Head of caudate nucleus (tissue), 42 donors: Measurements from ENCODE around the gene CTSW.
A peak's percentile ranks its signal among the peaks of the same experiment; 100 is the strongest.

Experiments
- DNase-seq, 42 donors: peaks; one replicate each; pipeline versions ENCODE4 v3.0.0 to v3.0.0-alpha.2; 2020 to 2021; ENCODE audit warnings: mixed read lengths in 7 of 42
- intact Hi-C: fragments of 100-400 bp; cut with DNase I; formaldehyde crosslinking; loops from one replicate; pipeline ENCODE4 v1.15.0; 2022

Gene CTSW

GRCh38 chr11:65892661-65893317 is 13.2 kb downstream of the CTSW start:
- intact Hi-C loops: loop anchor here (5.0 kb wide), 1 partner anchor 35 kb away; the partner anchor contains the start of gene CFL1

DNA sequence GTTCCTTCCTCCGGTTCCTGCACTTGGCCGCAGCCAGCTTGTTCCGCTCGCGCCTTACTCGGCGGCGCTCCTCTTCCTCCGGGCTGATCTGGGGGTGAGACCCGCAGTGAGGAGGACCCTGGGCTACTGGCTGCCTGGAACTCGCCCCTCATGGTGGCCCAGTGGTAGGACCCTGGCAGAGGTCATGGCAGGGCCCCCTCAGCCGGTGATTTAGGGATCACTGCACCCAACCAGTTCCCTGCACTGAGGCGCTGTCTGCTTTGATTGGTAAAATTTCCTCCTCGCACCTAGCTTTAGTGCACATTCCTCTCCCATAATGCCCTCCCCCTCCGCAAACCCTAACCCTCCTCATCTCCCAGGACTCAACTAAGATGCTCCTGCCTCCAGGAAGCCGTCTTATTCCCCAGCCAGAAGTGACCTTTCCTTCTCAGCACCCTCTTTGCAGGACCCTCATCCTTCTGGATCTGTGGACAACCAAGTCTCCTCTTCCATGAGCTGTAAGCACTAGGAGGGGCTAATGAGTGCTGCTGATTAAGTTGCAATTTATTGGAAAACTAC is 14.5 kb downstream of the CTSW start:
- peak in 6 of 42 donors; percentile 25 to 58 (median 46) for DNase-seq
- intact Hi-C loops: loop anchor here (5.0 kb wide), 1 partner anchor 37 kb away; the partner anchor contains the start of gene CFL1

More at GRCh38 chr11:65892661-65893317, 13.2 kb downstream of the CTSW start:
- peak in 2 of 42 donors; percentile 5 to 40 for DNase-seq

GRCh38 chr11:65895482-65895981 is 15.9 kb downstream of the CTSW start:
- intact Hi-C loops: no loop called here
- no peak for DNase-seq

DNA sequence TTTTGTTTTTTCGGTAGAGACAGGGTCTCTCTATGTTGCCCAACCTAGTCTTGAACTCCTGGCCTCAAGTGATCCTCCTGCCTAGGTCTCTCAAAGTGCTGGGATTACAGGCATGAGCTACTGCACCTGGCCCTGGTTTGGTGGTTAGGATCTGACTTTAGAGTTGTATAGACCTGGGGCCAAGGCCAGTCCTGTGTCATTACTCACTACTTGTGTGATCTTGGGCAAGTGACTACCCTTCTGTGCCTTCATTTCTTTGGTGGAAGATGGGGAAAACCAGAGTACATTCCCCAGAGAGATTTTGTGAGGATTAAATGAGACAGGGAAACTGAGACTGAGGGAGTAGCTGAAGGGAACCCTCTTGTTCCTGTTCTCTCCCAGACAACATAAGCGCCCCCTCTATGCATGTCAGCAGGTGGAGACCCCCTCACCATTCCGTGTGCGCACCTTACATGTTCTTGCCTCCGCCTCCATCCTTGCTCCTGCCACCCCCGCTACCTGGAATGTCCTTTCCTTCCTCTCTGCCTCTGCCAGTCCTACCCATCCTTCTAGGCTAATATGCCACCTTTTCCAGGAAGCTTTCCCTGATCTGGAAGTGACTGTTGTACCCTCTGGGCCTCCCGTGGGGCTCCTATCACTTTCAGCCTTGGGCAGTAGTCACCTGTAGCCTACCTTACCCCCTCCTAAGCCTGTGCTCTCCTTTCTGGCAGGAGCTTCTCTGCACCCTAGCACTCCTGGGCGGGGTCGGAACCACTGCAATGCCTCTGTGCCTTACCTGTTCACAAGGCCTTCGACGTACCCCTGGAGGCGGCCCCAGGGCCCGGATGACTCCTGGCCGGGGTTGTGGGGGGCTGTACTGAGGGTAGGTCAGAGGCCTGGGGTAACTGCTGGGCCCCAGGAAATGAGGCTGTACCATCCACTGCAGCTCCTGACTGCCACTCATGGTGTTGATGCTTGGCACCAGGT is 16.7 kb downstream of the CTSW start:
- no peak for DNase-seq
- intact Hi-C loops: no loop called here

GRCh38 chr11:65897020-65897471 is 17.4 kb downstream of the CTSW start:
- no peak for DNase-seq
- intact Hi-C loops: no loop called here

DNA sequence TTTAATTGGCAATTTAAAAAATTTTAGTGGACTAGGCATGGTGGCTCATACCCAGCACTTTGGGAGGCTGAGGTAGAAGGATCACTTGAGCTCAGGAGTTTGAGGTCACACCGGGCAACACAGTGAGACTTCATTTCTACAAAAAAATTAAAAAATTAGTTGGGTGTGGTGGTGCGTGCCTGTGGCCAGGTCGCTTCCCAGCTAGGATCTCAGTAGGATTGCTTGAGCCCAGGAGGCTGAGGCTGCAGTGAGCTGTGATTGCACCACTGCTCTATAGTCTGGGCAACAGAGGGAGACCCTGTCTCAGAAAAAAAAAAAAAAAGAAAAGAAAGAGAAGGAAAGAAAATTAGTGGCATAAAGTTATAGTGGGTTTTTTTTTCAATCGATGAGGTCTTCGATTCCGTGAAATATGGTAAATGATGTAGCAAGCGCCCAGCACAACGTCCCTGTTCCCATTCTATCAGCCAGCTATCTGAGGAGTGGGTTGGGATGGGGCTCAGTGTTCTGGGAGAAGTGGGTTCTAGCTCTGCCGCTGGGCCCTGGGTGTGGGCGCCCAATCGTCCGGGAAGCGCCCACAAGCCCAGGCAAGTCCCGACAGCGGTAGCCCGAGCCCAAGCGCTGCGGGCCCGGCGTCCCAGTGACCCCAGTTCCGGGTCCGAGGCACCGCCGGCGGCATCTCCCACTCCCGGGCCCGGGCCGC is 19.2 kb downstream of the CTSW start:
- intact Hi-C loops: no loop called here
- no peak for DNase-seq

DNA sequence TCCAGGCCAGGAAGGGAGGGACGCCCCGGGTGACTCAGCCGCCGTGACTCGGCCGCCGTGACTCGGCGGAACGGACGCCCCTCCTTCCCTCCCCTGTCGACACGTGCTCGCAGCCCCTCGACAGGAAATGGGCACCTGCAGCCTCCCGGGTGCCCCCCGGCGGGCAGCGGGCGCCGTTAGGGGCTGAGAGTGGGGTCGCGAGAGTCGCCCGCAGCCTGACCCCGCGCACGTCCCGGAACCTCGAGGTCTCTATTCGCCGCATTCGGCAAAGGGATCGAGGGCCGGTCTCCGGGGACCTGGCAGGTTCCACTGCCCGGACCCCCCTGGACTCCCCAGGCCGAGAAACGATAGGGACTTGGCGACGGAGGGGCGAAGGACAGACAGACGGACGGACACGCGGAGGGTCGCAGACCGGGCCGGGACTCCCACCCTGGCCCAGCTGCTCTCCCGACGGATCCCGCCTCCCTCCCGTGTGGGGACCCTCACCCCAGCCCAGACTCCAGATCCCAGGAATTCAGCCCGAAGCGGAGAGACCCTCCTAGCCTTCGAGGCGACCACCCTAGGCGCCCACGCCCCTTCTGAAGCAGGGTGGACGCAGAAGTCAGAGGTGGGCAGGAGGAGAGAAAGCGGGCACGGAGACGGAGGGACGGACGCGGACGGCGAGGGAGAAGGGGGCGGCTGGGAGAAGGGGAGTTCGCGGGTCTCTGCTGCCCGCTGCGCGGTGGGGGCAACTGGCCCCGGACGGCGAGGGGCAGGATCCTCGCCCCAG is 19.9 kb downstream of the CTSW start:
- intact Hi-C loops: no loop called here
- DNase-seq: peak in 1 of 42 donors; percentile 55

GRCh38 chr11:65900125-65900898 is 20.7 kb downstream of the CTSW start, which contains the start of gene FOSL1:
TSS of gene FOSL1 (minus strand) at chr11:65900388. CDS start at chr11:65900339, 49 bp downstream.
- intact Hi-C loops: no loop called here
- peak in 41 of 42 donors; percentile 59 to 91 (median 78) for DNase-seq

DNA sequence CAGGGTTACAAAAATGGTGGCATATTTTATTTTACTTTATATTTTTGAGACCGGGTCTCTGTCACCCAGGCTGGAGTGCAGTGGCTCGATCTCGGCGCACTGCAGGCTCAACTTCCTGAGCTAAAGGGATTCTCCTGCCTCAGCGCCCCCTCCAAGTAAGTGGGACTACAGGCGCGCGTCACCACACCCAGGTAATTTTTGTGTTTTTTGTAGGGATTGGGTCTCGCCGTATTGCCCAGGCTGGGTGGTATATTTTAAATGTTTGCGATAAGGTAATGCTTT is 21.2 kb downstream of the CTSW start:
- intact Hi-C loops: no loop called here
- no peak for DNase-seq

GRCh38 chr11:65903068-65903481 is 23.4 kb downstream of the CTSW start:
- no peak for DNase-seq
- intact Hi-C loops: no loop called here

GRCh38 chr11:65903715-65904114 is 24.1 kb downstream of the CTSW start:
- intact Hi-C loops: no loop called here
- DNase-seq: no peak

DNA sequence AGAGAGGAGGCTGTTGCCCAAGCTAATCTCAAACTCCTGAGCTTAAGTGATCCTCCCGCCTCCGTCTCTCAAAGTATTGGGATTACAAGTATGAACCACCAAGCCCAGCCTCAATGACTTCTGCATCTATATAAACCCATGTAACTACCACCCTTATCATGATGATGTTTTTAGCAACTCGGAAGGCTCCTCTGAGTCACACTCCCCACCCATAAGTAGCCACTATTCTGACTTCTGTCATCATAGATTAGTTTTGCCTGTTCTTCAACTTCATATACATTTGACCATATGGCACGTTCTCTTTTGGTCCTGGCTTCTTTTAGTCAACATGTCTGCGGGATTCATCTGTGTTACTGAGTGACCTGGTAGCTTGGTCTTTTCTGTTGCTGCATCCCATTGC is 27.0 kb downstream of the CTSW start:
- no peak for DNase-seq
- intact Hi-C loops: no loop called here

DNA sequence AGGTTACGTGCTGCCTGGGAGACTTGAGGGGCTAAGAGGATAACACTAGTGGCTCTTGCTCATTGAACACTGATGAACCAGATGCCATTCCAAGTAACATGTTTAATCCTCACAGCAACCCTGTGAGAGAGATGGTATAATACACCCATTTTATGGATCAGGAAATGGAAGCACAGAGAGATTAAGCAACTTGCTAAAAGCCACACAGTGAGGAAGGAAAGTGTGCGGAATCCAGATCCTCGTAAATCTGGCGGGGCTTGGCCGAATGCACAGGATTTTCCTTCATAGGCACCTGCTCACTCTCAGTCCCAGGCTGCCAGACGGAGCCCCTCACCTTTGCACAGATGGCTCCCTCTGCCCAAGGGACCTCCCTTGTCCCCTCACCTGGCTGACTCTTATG is 28.2 kb downstream of the CTSW start:
- intact Hi-C loops: no loop called here
- no peak for DNase-seq

- intact Hi-C loops: no loop called here
- no peak for DNase-seq
These were observed 32.3 kb downstream of the CTSW start for GRCh38 chr11:65911682-65912568.

GRCh38 chr11:65912845-65913244 is 33.2 kb downstream of the CTSW start:
- intact Hi-C loops: no loop called here
- no peak for DNase-seq

- DNase-seq: no peak
- intact Hi-C loops: loop anchor here (5.0 kb wide), 2 partner anchors 33 to 47 kb away; partner anchors contain the start of gene SART1
These were observed 35.6 kb downstream of the CTSW start for GRCh38 chr11:65915101-65915820.
